Measurements from ENCODE around the gene SPATA33.
"Not testable (repeated sequence)": the region's sequence is repeated elsewhere in the genome, so short reads cannot be mapped to it uniquely, and the experiment has no call there.

SPATA33 gene

DNA sequence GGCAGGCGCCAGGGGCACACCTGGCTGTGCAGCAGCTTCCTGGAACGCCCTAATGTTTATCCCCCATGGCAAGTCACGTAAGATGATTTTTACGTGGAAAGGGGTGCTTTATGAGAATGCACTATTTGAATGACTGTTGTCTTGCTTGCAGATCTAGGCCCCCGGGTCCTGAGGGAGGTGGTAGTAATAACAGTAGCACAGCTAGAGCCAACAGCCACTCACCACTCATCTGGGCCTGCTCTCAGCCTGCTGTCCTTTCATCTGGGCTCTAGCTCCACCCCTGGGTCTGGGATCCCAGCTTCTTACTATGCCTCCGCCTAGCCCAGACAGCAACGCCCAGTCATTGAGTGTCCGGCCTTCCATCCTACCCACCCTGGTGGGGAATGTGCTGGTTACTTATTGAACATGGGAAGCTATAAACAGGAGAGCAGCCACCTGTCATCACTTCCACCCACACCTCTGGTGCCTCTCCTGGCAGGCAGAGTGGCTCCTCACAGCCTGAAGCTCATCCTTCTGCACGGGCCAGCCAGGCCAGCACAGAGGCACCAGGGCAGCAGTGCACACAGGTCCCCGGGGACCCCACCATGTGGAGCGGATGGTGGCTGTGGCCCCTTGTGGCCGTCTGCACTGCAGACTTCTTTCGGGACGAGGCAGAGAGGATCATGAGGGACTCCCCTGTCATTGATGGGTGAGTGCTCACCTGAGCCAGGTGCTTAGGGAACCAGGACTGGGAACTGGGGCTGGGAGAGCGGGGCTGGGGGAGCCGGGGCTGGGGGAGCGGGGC is 27.6 kb upstream of the SPATA33 start:
- no peak for DNase-seq

DNA sequence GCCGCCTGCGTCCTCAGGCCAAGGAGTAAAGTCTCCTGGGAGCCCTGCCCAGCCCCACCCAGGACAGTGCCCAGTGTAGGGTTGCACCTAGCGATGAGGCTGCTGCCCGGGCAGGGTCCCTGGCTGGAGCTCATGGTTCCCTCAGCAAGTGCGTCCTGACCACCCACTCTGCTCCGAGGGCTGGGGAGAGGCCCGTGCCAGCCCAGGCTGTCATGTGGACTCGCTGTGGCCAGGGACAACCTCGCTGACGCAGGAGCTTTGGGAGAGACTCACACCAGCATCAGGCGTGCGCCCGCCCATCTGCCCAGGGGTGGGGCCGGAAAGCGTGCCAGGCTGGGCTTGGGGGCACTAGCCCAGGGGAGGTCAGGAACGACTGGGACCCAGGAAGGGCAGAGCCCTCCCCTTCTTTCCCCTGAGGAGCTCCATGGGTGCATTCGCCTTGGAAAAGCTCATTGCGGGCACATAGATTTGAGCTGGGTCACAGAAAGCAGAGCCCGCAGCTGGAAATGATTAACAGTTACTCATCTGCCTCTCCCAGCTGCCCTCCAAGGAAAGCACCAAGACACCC is 24.5 kb upstream of the SPATA33 start:
- no peak for DNase-seq

DNA sequence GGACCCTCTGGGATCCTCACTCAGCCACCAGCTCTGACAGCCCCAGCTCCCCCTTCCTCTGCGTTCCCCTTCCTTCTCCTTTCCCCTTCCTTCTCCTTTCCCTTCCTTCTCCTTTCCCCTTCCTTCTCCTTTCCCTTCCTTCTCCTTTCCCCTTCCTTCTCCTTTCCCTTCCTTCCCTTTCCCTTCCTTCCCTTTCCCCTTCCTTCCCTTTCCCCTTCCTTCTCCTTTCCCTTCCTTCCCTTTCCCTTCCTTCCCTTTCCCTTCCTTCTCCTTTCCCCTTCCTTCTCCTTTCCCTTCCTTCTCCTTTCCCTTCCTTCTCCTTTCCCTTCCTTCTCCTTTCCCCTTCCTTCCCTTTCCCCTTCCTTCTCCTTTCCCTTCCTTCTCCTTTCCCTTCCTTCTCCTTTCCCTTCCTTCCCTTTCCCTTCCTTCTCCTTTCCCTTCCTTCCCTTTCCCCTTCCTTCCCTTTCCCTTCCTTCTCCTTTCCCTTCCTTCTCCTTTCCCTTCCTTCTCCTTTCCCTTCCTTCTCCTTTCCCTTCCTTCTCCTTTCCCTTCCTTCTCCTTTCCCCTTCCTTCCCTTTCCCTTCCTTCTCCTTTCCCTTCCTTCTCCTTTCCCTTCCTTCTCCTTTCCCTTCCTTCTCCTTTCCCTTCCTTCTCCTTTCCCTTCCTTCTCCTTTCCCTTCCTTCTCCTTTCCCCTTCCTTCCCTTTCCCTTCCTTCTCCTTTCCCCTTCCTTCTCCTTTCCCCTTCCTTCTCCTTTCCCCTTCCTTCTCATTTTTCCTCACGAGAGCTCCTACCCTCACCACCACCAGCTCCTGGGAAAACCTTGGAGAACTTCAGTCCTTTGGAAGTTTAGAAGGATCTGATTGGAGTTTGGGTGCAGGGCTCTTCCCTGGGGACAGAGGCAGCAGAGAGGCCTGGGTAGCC is 22.9 kb upstream of the SPATA33 start:
- not testable (repeated sequence) for DNase-seq

DNA sequence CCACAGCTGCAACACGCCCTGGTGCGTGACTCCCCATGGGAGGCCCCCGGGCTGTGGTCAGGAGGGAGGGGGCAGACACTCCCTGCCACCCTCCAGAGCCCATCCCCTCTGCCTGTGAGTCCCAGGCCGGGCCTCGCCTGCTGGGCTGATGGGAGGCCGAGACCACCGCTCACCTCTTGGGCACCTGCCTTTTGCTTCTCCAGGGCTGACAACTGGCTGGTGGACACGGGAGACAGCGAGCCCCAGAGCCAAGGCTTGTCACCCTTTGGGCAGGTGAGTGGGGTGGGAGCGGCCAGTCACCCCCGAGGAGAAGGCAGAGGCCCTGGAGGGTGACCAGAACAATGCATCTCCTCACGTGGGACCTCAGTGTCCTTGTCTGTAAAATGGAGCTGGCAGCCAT is 21.0 kb upstream of the SPATA33 start:
- no peak for DNase-seq

DNA sequence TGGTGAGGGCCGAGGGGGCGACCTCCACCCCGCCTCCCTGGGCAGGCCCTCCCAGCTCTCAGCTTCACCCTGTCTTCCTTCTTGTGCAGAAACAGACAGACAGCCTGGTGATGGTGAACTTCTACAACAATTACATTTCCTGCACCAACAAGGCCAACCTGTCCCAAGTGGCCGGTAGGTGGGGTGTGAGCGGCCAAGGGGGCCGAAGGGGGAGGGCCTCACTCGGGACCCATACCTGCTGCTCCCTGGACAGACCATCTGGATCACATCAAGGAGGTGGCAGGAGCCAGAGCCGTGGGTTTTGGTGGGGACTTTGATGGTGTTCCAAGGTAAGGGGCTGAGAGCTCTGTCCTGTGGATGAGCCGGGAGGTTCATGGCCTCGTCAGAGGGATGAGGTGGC is 20.3 kb upstream of the SPATA33 start:
- no peak for DNase-seq

DNA sequence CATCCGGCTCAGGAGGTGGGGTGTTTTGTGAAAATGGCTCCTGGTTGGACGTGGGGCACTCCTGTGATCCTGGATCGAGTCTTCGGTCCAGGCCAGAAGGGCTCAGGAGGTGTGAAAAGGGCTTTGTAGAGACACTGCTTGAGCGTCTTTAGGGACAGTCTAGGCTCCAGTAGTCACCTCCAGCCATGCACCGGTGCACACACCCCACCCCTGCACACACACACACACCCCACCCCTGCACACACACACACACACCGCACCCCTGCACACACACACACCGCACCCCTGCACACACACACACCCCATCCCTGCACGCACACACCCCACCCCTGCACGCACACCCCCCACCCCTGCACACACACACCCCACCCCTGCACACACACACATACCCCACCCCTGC is 19.2 kb upstream of the SPATA33 start:
- DNase-seq: no peak

DNA sequence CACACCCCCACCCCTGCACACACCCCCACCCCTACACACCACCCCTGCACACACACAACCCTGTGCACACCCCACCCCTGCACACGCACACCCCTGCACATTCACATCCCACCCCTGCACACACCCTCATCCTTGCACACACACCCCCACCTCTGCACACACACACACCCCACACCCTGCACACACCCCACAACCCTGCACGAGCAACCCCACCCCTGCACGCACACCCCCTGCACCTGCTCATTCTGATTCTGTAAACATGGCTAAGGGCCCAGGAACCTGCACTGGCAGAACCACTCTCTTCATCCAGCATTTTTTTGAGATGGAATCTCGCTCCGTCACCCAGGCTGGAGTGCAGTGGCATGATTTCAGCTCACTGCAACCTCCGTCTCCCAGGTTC is 18.3 kb upstream of the SPATA33 start:
- no peak for DNase-seq

DNA sequence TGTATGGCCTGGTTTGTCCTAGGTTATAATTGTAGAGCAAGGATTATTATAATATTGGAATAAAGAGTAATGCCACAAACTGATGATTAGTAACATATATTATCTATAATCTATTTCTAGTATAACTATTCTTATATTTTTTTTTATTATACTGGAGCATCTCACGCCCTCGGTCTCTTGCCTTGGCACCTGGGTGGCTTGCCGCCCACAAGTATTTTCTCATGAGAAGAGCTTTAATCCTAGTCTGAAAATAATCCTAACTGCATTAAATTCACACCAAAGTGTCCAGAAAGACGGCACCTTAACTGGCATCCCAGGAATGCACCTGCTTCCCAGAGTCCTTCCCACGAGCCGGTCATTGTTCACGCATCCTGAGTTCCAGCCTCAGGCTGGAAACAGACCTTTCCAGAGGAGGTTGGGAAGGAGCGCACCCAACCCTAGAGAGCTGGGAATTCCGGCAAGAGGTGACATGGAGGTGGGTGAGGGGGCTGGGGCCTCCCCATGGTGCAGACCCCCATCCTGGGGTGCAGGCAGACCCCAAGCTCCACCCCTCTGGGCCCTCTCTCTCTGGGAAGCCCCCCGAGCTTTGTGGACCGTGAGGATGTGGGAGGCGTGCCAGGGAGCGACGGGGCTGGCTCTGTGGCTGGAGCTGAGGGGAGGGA is 16.0 kb upstream of the SPATA33 start:
- no peak for DNase-seq

DNA sequence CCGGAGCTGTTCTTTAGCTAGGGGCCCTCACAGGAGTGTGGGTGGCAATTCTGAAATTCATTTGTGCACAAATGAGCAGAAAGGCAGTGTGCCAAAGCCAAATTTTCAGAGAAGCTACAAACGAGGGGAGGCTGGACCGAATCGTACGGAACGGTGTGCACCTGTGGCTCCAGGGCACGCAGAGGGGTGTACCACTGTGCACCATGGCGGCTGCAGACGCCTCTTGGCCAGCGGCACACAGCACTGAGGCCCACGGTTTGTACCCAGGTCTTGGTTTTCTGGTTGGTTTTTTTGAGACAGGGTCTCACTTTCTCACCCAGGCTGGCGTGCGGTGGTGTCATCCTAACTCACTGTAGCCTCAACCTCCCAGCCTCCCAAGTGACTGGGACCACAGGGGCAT is 15.1 kb upstream of the SPATA33 start:
- no peak for DNase-seq

DNA sequence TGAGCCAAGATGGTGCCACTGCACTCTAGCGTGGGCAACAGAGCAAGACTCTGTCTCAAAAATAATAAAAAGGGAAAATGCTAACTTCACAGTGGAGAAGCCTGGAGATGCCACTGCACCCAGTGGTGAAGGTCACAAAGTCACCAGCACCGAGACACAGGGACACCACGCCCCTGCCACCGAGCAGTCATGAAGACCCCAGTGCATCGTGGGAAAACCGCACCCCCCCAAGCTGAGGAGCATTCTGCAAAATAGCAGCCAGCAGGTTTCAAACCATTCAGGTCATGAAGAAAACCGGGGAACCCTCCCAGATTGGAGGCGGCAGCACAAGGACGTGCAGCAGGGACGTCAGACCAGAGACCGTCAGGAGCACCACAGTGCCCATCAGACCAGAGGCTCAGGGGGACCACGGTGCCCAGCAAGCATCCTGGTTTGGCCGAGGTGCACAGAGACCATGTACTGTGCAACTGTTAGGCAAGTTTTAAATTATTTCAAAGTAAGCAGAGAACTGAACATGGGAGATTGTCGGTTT is 13.8 kb upstream of the SPATA33 start:
- no peak for DNase-seq

DNA sequence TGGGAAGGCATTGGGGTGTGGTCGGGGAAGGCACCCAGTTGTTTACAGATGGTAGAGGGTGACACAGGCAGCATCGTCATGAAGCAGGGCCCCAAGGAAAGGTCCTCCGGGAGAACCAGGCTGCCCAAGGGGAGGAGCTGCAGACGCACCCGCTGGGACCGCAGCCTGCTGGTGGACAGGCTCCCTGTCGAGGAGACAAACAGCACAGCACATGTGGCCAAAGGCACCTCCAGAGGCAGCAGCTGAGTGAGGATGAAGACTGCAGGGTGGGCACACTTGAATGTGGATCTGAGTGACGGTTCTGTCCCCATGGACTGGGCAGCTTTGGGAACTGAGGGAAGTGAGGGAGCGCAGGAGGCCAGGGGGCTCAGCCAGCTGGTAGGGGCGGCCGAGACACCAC is 12.5 kb upstream of the SPATA33 start:
- no peak for DNase-seq

DNA sequence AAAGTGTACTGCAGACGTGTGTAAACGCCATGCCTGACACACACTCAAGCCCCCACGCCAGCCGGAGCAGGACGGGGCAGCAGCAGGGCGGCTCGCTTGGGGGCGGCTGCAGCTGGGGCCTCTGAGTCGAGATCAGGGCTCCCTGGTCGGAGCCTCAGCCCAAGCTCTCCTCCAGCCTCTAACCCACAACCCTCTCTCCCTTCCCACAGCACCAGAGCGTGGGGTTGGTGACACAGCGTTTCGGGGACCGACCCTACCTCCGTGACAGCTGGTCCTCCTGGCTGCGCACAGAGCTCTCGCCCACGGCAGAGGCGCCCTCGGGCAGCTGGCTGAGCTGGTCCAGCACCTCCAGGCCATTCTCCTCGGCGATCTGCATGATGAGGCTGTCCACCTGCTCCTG is 11.4 kb upstream of the SPATA33 start:
- DNase-seq: no peak

DNA sequence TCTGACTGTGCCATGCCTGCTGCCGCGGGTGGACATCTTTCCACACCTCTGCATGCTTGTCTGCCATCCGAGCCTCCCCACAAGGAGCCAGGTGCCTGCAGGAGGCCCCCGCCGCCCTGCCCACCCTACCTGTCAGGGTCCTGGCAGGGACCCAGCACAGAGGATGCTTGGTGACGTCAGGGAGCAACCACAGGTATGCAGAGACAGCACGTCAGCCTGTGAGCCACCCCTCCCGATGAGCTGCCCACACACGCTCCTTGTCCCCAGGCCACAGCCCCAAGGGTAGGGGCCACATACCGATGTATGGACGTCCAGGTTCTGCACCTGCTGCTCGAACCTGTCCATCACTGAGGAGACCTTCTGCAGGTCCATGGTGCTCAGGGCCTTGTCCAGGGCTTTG is 10.7 kb upstream of the SPATA33 start:
- DNase-seq: no peak

DNA sequence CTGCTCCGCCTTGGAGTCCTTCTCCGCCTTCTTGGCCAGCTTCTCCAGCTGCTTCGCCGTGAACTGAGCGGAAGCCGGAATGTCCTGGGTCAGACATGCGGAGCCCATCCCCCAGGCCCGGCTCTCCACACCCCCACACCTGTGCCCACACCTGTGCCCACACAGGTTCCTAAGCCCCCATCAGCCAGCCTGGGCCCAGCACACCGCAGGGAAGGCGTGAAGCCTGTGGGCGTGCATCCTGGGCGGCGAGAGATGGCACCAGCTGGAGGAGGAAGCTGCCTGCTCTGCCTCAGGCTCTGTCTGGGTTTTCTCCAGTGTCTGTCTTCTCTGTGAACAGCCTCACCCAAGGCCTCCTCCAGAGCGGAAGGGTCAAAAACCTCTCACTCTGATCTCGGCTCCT is 6.1 kb upstream of the SPATA33 start:
- DNase-seq: no peak

DNA sequence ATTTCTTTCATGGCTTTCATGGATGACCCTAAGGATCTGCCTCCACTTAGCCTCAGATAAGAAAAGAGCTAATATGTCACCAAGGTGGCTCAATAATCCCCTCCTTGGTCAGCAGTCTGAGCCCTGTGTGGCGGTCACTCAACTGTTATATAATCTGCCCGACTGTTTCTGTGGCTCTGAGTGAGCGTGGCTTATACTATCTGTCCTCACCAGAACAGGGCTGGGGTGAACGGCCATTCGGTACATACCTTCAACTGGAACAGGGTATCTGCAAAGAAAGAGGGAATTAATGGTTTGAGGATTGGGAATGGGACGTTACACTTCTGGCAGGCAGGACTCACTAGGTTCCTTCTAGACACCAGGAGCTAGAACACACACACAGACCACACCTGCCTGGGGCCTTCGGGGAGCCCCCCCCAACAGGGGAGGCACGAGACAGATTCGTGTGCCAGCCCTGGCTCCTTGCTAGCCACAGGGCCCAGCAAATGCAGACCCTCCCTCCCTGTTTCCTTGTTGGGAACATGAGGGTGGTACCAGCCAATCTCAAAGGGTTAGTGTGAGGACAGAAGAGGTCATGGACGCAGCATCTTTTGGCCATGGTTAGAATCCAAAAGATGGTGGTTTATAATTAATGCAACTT is 3.9 kb upstream of the SPATA33 start:
- DNase-seq: no peak

DNA sequence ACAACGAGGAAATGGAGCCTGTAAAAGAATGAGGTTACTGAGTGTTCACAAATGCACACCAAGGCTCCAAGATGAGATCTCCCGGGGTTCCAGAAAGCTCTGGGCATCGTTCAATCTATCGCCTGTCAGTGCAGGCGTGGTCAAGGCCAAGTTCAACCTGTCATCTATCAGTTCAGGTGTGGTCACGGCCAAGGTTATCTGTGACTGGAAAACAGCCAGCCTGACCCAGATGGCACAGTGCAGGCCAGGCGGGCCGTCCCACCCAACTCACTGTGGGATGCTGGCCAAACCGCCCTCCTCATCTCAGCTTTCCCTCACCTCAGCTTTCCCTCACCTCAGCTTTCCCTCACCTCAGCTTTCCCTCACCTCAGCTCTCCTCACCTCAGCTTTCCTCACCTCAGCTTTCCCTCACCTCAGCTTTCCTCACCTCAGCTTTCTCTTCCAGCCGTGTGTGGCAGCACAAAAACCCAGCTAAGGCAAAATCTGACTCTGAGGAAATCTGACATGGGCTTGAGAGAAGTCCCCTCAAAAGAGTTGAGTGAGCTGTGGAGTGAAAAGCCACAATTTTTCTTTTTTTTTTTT is 2.5 kb upstream of the SPATA33 start:
- DNase-seq: no peak

DNA sequence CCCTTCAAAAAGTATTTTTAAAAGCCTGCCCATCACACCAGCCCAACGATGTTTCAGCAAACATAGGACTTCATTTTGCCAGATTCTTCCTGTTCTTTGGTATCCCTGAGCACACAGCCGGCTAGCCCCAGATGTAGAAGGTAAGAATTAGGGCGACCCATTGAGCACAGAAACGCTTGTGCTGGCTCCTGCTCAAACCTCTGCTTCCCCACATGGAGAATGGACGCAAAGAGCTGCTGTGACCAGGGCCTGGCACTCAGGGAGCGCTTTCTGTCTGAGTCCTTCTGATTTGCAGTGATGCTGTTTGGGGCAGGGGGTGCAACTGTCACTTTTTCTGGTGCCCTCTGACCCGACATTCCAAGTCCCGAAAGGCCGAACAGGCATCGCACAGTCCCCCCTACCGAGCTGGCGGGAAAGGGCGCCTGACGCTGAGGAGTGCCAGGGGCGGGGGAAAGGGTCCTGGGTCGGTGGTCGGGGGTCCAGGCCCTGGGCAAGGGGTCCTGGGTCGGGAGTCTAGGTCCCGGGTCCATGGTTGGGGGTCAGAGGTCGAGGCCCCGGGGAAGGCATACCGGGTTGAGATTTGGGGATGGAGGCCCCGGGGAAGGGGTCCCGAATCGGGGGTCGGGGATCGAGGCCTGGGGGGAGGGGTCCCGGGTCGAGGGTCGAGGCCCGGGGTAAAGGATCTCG is 1.1 kb upstream of the SPATA33 start:
- no peak for DNase-seq

DNA sequence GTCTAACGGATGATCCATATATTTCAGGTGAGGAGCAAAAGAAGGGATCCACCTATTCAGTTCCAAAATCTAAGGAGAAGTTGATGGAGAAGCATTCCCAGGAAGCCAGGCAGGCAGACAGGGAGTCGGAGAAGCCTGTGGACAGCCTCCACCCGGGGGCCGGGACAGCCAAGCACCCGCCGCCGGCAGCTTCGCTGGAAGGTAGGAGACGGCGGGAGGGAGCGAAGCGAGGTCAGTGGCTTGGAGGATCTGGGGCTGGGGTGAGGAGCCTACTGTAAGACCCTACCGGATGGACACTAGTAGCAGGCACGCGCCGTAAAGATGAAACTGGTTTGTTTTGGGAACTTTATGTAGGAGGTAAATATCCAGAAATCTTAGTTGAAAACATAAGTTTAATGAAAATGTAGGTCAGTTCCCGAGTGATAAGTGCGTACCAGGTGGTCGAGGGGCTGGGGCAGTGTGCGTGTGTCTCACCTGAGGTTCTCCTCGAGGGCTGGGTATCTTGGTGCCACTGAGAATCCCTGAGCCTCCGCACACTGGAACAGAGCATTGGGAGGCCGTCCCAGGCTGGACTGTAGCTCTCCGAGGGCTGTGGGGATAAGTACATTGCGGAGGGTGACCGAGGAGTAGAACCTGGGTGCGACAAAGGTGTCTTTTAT is 714 bp downstream of the SPATA33 start:
- DNase-seq: no peak

DNA sequence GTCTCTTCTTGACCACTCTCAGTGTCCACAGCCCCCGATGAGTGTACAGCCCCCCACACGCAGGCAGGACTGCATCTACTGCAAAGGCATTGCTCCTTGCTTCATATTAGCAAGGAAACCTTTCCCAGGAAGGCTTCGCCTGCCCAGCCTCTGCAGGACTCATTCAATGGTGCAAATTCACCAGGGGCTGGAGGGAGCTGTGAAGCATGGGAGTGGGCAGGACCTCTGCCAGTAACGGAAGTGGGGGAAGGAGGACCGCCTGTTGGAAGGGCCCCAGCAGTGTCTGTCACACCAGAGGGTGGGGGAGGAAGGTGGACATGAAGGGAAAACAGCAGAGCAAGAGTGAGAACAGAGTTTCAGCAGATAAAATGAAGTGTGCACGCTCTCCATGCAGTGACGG is 2.5 kb downstream of the SPATA33 start:
- DNase-seq: no peak

DNA sequence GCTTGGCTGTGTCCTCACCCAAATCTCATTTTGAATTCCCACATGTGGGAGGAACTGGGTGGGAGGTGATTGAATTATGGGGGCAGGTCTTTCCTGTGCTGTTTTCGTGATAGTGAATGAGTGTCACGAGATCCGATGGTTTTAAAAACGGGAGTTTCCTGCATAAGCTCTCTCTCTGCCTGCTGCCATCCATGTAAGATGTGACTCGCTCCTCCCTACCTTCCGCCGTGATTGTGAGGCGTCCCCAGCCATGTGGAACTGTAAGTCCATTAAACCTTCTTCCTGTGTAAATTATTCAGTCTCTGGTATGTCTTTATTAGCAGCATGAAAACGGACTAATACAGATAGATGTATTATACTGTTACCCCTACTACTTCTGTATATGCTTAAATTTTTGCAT is 3.6 kb downstream of the SPATA33 start:
- DNase-seq: no peak

DNA sequence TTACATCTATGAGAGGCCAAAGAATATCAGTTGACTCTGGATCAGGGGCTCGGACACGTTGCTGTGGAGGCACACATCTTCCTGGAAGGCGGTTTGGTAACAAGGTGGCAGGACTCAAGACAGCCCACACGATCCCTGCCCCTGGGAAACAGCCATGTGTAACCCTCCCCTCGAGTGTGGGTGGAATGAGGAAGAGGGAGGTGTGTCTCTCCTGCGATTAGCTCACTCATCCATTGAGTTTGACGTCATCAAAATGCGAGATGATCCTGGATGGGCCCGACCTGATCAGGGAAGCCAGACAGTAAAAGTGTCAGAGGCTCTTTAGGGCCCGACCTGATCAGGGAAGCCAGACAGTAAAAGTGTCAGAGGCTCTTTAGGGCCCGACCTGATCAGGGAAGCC is 6.6 kb downstream of the SPATA33 start:
- DNase-seq: not testable (repeated sequence)

Measured in activated T-cell treated with anti-CD3 and anti-CD28 coated beads for 4 hours (primary cell).